T-helper 1 cell (primary cell): ENCODE data around the gene CACNA1H.
A peak's percentile ranks its signal among the peaks of the same experiment; 100 is the strongest.

Experiments used
- DNase-seq, 5 donors: peaks; one replicate each; pipeline ENCODE4 v3.0.0-alpha.2; 2012 to 2020

The CACNA1H gene

GRCh38 chr16:1143761-1144450 lies 9.0 kb upstream of the CACNA1H start:
- DNase-seq: no peak

GRCh38 chr16:1144476-1145382 lies 8.2 kb upstream of the CACNA1H start:
- DNase-seq: no peak

DNA sequence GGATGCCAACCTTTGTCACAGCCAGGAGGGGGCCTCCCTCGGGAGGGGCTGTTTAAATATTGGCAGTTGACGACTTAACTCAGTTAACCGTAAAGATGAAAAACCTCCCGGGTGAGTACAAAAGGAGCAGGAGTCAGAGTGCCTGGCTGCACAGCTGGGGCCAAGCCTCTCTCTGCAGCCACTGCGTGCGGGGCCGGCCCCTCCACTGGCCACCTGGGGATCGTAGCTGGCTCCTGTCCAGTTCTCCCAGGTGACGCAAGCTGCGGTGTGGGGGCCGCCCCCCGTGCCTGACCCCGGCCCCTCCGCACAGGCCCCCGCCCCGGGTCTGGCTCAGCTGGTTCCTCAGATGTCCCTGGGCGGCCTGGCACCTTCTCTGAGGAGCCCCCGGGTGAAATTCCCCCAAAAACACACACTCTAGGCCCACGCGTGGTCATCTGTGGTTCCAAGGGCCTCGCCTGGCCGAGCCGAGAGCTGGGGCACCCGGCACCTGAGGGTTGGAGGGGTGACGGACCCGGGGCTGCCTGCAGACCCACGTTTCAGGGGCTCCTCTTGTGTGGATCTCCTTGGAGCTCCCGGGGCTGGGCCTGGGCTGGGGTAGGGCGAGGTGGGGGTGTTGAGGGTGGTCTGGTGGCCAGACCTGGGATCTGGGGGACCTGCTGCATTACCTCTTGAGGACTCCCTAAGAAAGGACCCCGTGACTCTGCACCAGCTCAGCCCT lies 7.4 kb upstream of the CACNA1H start:
- no peak for DNase-seq

DNA sequence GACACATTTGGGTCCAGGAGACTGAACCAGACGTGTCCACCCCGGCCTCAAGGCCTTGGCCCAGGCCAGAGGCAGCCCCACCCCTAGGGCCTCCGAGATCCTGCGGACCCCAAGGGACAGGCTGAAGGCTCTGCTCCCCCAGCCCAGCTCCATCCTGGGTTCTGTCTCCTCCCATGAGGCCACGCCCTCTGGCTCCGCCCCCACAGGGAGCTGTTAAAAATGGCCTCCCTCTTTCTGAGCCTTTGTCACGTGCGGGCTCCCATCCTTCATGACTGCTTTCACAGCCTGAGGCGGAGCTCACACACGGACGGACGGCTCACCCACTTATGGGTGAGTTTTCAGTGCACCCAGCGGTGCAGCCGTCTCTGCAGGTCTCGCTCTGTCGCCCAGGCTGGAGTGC lies 6.5 kb upstream of the CACNA1H start:
- no peak for DNase-seq

- no peak for DNase-seq
Observed at GRCh38 chr16:1147027-1147426, 5.9 kb upstream of the CACNA1H start.

DNA sequence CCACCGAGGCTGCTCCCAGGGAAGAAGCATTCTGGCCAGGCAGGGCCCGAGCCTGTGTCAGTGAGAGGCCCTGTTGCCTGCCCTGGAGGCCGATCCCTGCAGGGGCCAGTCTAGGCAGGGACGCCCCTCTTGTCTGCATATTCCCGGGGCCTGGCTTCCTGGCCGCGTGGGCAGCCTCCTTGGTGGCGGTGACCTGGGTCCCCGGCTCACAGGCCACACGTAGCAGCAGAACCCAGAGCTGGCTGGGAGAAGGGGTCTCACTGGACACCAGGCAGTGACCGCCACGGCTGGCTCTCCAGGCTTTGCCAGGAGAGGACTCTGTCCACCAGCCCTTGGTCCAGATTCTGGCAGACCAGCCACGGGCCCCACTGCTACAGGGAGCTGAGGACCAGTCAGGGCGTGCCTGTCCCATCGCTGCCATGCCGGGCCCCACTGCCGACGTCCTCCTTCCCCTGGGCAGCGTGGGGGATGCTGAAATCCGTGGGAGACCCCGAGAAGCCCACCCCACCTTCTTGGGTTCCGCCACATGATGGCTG lies 3.7 kb upstream of the CACNA1H start:
- DNase-seq: no peak

GRCh38 chr16:1150511-1150982 lies 2.4 kb upstream of the CACNA1H start:
- peak in 1 of 5 donors; percentile 44 for DNase-seq

DNA sequence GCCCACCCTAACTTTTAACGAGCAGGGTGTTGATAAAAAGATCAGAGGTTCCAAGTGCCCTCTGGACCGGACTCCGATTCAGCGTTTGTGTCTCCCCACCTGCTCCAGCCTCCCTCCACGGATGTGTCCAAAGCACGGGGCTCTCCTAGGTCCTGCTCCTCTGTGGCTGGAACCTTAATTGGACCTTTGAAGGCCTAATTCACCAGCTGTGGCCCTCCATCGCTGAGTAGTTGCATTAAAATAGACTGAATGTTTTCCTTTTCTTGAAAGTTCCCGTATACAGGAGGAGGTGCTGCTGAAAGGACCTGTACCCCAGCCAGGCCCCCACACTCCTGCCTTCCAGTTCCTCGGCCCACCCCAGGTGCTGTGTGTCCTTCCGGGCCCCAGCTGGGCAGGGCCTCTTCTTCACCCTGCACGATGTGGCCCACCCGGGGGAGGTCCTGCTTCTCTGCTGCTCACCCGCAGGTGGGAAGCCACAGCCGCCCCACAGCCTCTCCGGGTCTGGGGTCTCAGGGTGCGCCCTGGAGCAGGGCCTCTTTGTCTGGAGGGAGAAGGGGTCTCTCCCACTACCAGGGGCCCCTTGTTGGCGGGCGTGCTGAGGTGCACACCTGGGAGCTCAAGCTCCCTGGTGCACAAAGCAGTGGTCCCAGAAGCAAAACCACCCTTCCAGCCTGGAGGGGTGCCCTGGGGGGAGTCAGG lies 1.3 kb upstream of the CACNA1H start:
- DNase-seq: no peak

DNA sequence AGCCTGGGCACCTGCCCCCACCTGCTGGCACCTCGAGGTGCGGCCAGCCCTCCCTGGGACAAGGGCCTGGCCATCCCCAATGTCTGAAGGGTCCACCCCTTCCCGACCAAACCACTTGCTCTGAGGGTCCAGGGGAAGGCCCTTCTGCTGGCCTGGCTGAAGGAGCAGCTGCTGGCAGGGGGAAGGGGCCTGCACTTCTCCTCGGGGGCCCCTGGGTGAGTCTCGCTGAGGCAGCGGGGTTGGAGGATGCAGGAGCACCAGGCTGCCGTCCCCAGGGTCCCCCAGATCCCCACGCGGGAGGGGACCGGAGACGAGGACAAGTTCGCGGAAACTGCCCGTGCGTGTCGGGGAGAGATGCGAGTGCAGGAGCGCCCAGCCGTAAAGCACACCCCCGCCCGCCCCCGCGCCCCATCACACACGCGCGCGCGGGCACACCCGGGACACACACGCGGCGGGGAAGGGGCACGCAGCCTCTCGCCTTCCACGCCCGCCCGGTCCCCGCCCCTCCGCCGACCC lies 725 bp upstream of the CACNA1H start:
- DNase-seq: peak; percentile 23 to 61 (median 37)

- DNase-seq: no peak
Observed at GRCh38 chr16:1153480-1154160, 714 bp downstream of the CACNA1H start.

DNA sequence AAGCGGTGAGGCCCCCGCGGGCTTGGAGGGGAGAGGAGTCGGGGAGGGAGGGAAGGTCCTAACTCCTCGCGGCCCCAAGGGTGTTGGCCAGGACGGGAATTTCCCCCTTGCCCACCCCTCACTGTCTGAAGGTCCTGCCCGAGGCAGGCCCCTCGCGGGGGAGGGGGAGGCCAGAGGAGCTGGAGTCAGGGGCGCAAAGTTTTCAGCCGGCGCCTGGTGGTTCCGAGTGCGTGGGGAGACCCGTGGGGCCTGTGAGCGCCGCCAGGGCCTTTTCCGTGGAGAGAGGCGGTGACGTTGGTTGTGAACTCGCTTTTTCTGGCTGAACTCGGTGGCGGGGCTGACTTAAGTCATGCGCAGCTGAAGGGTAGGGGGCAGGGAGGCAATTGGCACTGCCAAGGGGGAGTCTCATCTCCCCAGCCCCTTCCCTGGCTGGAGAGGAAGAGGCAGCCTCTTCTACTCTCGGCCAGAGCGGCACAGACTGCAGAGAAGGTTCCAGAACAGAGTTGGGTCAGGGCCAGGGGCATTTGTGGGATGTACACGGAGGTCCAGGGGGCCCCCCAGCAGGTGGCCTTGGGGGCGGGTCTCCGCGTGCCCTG lies 1.5 kb downstream of the CACNA1H start:
- DNase-seq: no peak

- DNase-seq: no peak
Observed at GRCh38 chr16:1154887-1155331, 2.0 kb downstream of the CACNA1H start.

GRCh38 chr16:1155353-1156054 lies 2.6 kb downstream of the CACNA1H start:
- no peak for DNase-seq

- DNase-seq: no peak
Observed at GRCh38 chr16:1156055-1156982, 3.4 kb downstream of the CACNA1H start.

- DNase-seq: no peak
Observed at GRCh38 chr16:1156983-1157638, 4.2 kb downstream of the CACNA1H start.

DNA sequence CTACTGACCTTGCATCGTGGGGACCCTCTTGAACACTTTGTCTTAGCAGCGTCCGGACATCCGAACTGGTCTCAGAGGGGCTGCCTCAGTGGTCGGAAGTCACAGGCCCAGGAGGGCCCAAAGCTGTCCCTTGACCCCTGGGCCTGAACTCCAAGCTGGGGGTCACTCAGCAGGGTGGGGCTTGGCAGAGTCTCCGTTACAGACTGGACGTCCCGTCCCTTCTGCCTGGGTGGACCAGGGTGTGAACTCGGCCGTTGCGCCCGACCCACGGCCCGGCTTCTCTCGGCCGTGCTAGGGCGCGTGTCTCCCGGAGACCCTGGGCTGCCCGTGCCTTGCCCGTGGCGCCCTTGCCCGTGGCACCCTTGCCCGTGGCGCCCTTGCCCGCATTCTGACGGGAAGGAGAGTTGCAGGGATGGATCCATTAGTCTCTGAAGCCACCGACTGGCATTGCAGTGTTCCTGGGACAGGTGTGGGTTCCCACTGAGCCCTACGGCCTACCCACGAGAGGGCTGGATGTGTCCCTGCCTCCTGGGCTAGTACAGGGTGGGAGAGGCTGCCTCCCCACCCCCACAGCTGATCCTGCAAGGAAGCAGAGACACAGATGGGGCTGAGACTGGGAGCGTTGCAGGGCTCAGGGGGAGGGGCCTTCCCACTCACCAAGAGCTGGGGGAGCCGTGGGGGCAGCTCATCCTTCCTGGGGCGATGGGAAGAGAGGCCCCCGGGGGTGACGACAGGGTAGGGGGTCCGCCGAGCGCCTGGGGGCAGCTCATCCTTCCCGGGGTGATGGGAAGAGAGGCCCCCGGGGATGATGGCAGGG lies 4.9 kb downstream of the CACNA1H start:
- no peak for DNase-seq

- no peak for DNase-seq
Observed at GRCh38 chr16:1158456-1159324, 5.8 kb downstream of the CACNA1H start.
